AG04450 (cell line): ENCODE results near the gene SLC12A7. TPM values are rescaled to one million over a fixed set of nuclear protein-coding genes. Genes with fewer than 3 reads are reported as not detected.
A peak's percentile ranks its signal among the peaks of the same experiment; 100 is the strongest.

Source experiments
- CTCF ChIA-PET: fragments of 300-600, 350-600 bp; formaldehyde crosslinking; extraction: SDS; loops from one replicate; lab custom pipeline; 2022; ENCODE audit warnings: antibody characterized with exemption, inconsistent platforms; lab: Charles Lee
- POLR2A ChIA-PET: fragments of 350-600 bp; formaldehyde crosslinking; extraction: SDS; loops from one replicate; lab custom pipeline; 2021; ENCODE audit warnings: antibody characterized with exemption, inconsistent platforms; lab: Yijun Ruan, JAX
- DNase-seq: peaks from one replicate; pipeline ENCODE4 v3.0.0-alpha.2; 2011; ENCODE audit warnings: low read depth, low spot score
- H3K27ac ChIP-seq: one replicate; pipeline ENCODE4 v1.5.1; 2012; ENCODE audit warnings: low read depth, low read length, control low read depth
- H3K27me3 ChIP-seq: one replicate; pipeline ENCODE4 v1.6.0; 2012; ENCODE audit warnings: low read length; ENCODE audit not compliant: control insufficient read depth, insufficient read depth
- H3K4me3 ChIP-seq: 2 replicates; pipeline ENCODE4 v1.5.1; 2011; ENCODE audit warnings: mild to moderate bottlenecking, low read depth, low read length, control low read depth
- H3K9me3 ChIP-seq: 2 replicates; pipeline ENCODE4 v1.5.1; 2012; ENCODE audit warnings: low read length; ENCODE audit not compliant: control insufficient read depth, insufficient read depth
- polyA plus RNA-seq: library from polyadenylated mRNA; depleted of rRNA; stranded (reverse); fragments of >200 nt; gene quantifications from 2 replicates; pipeline ENCODE4 v1.2.3, GENCODE V29; 2011
- TF ChIP-seq, protein P1 (sequence below): IDR thresholded peaks from 2 replicates; pipeline ENCODE4 v1.5.1; 2011; ENCODE audit warnings: low read depth, low read length, control low read depth, inconsistent platforms

SLC12A7 gene
- polyA plus RNA-seq, 1 experiment: 0.56 TPM

GRCh38 chr5:1004461-1005248 is 107.2 kb downstream of the SLC12A7 start:
- POLR2A ChIA-PET: no interaction called here
- CTCF ChIA-PET: no interaction called here
- peaks cover 49% of the 10 kb centered on the region for H3K27me3 ChIP-seq
- H3K4me3 ChIP-seq: peak overlapping the region; percentile 7; the same call in 1 of the 2 replicates
- DNase-seq: no peak
- no peak overlapping the region for H3K27ac ChIP-seq
- peaks cover 8% of the 10 kb centered on the region; the same call in 1 of the 2 replicates for H3K9me3 ChIP-seq
- TF ChIP-seq, protein P1, sequence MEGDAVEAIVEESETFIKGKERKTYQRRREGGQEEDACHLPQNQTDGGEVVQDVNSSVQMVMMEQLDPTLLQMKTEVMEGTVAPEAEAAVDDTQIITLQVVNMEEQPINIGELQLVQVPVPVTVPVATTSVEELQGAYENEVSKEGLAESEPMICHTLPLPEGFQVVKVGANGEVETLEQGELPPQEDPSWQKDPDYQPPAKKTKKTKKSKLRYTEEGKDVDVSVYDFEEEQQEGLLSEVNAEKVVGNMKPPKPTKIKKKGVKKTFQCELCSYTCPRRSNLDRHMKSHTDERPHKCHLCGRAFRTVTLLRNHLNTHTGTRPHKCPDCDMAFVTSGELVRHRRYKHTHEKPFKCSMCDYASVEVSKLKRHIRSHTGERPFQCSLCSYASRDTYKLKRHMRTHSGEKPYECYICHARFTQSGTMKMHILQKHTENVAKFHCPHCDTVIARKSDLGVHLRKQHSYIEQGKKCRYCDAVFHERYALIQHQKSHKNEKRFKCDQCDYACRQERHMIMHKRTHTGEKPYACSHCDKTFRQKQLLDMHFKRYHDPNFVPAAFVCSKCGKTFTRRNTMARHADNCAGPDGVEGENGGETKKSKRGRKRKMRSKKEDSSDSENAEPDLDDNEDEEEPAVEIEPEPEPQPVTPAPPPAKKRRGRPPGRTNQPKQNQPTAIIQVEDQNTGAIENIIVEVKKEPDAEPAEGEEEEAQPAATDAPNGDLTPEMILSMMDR: no peak

- H3K9me3 ChIP-seq: peaks cover 8% of the 10 kb centered on the region; the same call in 1 of the 2 replicates
- ChIA-PET CTCF (no interaction called here), POLR2A (no interaction called here)
- TF ChIP-seq, protein P1: no peak
- H3K4me3 ChIP-seq: no peak overlapping the region
- DNase-seq: no peak
- H3K27me3 ChIP-seq: peaks cover 55% of the 10 kb centered on the region
- no peak overlapping the region for H3K27ac ChIP-seq
Observed at GRCh38 chr5:1003296-1003937, 108.4 kb downstream of the SLC12A7 start.

GRCh38 chr5:1002836-1003235 is 109.0 kb downstream of the SLC12A7 start:
- H3K27me3 ChIP-seq: peaks cover 49% of the 10 kb centered on the region
- H3K27ac ChIP-seq: no peak overlapping the region
- H3K9me3 ChIP-seq: peaks cover 8% of the 10 kb centered on the region; the same call in 1 of the 2 replicates
- no peak overlapping the region for H3K4me3 ChIP-seq
- DNase-seq: no peak
- CTCF ChIA-PET: interaction anchor here (0.6 kb wide), 1 partner anchor 282 kb away, joined by 3 read pairs; no protein-coding TSS in a partner anchor
- POLR2A ChIA-PET: interaction anchor here (1.1 kb wide), 1 partner anchor 100 kb away, joined by 7 read pairs; no protein-coding TSS in a partner anchor
- TF ChIP-seq, protein P1: no peak

- no peak for DNase-seq
- peaks cover 8% of the 10 kb centered on the region; the same call in 1 of the 2 replicates for H3K9me3 ChIP-seq
- H3K27ac ChIP-seq: no peak overlapping the region
- POLR2A ChIA-PET: interaction anchor here (1.1 kb wide), 1 partner anchor 99 kb away, joined by 7 read pairs; no protein-coding TSS in a partner anchor
- no peak overlapping the region for H3K4me3 ChIP-seq
- peaks cover 47% of the 10 kb centered on the region for H3K27me3 ChIP-seq
- TF ChIP-seq, protein P1: no peak
- CTCF ChIA-PET: interaction anchor here (0.6 kb wide), 1 partner anchor 283 kb away, joined by 3 read pairs; no protein-coding TSS in a partner anchor
Observed at GRCh38 chr5:1002271-1002546, 109.7 kb downstream of the SLC12A7 start.
